Measurements from ENCODE around the gene SLC16A4. TPM values are rescaled to one million over a fixed set of nuclear protein-coding genes. Genes with fewer than 3 reads are reported as not detected.

Gene SLC16A4
- total and polyA plus RNA-seq, 2 donors (not counting 1 experiment from before 2014, with no cell fraction given) = 0.39 to 2.6 TPM

- no peaks in the 10 kb centered on the region for H3K27me3 ChIP-seq (replicated peaks in 1 of 4; ENCODE audit: control extremely low read depth in 1 of 4, control insufficient read depth in 3 of 4, insufficient read depth in 4 of 4, low read length in 3 of 4)
- POLR2A ChIA-PET = no interaction called here
- H3K27ac ChIP-seq (ENCODE audit: low read length in 2 of 2) = no peak overlapping the region
- H2AFZ ChIP-seq (ENCODE audit: insufficient read depth, low read depth, low read length, poor library complexity, severe bottlenecking) = no peak overlapping the region
- no CpG with 5 or more reads among the region's 2 CpGs for WGBS (ENCODE audit: insufficient coverage)
- no peaks in the 10 kb centered on the region for H3K79me2 ChIP-seq (ENCODE audit: control insufficient read depth, insufficient read depth, low read length)
- no peaks in the 10 kb centered on the region for H4K20me1 ChIP-seq (ENCODE audit: control insufficient read depth, insufficient read depth, low read length, poor library complexity, severe bottlenecking)
- no peaks in the 10 kb centered on the region for H3K9me3 ChIP-seq (ENCODE audit: control extremely low read depth in 1 of 3, control insufficient read depth in 2 of 3, insufficient read depth in 1 of 3, low read length in 2 of 3)
- DNase-seq (no peak), ATAC-seq (ENCODE audit: low read depth) (no peak)
- no peaks in the 10 kb centered on the region for H3K27me3 Mint-ChIP-seq
- H3K27ac Mint-ChIP-seq = no peak overlapping the region
- no peak for TF ChIP-seq CTCF (IDR thresholded peaks at IDR 0.05)
- TF ChIP-seq EZH2 (IDR thresholded peaks at IDR 0.05; ENCODE audit: borderline replicate concordance, insufficient read depth, low read depth, low read length, poor library complexity, severe bottlenecking) = no peak
- intact Hi-C loops (cut with micrococcal nuclease) = no loop called here
- no peaks in the 10 kb centered on the region for H3K4me1 Mint-ChIP-seq
- no peak overlapping the region for H3K4me3 Mint-ChIP-seq
- no peak overlapping the region for H3K4me3 ChIP-seq (ENCODE audit: control extremely low read depth in 1 of 5, extremely low read depth in 1 of 5, insufficient read depth in 1 of 5, low read depth in 2 of 5, low read length in 4 of 5)
- CTCF ChIA-PET = interaction anchor here (0.7 to 19.5 kb wide), 5 partner anchors 96 to 120 kb away, joined by 3 to 838 read pairs (median 6); partner anchors contain the start of gene KCNC4
- H3K36me3 ChIP-seq (replicated peaks in 1 of 2; ENCODE audit: control extremely low read depth in 1 of 2, control insufficient read depth in 1 of 2, extremely low read depth in 1 of 2, insufficient read depth in 2 of 2, low read length in 1 of 2) = no peaks in the 10 kb centered on the region
- H3K9me3 Mint-ChIP-seq (ENCODE audit: insufficient read depth) = no peaks in the 10 kb centered on the region
- no peak overlapping the region for H3K4me2 ChIP-seq (replicated peaks; ENCODE audit: low read depth, low read length, poor library complexity, severe bottlenecking)
- no peak overlapping the region for H3K9ac ChIP-seq (ENCODE audit: low read length)
- H3K4me1 ChIP-seq (ENCODE audit: control insufficient read depth in 2 of 2, insufficient read depth in 2 of 2, low read length in 2 of 2) = peaks cover 0 to 4% of the 10 kb centered on the region in 2 donors
Observed at GRCh38 chr1:110316735-110317134, 74.1 kb downstream of the SLC16A4 start.

Other genes with a start within 250 kb of the SLC16A4 start
- gene SLC6A17, start 240.5 kb downstream of the SLC16A4 start, total RNA-seq = not detected in 2 replicates
- gene SLC6A17, start 240.5 kb downstream of the SLC16A4 start, polyA plus RNA-seq = not detected in 2 replicates
- gene KCNC4, start 180.7 kb downstream of the SLC16A4 start, total RNA-seq = 24.1 and 24.3 TPM in 2 replicates
- 2.5 and 3.2 TPM in 2 replicates for gene KCNC4, start 180.7 kb downstream of the SLC16A4 start, polyA plus RNA-seq
- gene RBM15, start 51.6 kb downstream of the SLC16A4 start, total RNA-seq = 97.7 and 102 TPM in 2 replicates
- 23.7 and 29.4 TPM in 2 replicates for gene RBM15, start 51.6 kb downstream of the SLC16A4 start, polyA plus RNA-seq
- 145 and 151 TPM in 2 replicates for gene LAMTOR5, start 16.7 kb upstream of the SLC16A4 start, total RNA-seq
- 253 and 281 TPM in 2 replicates for gene LAMTOR5, start 16.7 kb upstream of the SLC16A4 start, polyA plus RNA-seq
- not detected in 2 replicates for gene PROK1, start 60.1 kb upstream of the SLC16A4 start, total RNA-seq
- gene PROK1, start 60.1 kb upstream of the SLC16A4 start, polyA plus RNA-seq = 0.25 TPM in 1 of 2 replicates, not detected in the other
- gene KCNA10, start 128.1 kb upstream of the SLC16A4 start, total RNA-seq = not detected in 2 replicates
- gene KCNA10, start 128.1 kb upstream of the SLC16A4 start, polyA plus RNA-seq = not detected in 2 replicates
- gene KCNA2, start 215.3 kb upstream of the SLC16A4 start, total RNA-seq = 0.29 and 0.59 TPM in 2 replicates
- gene KCNA2, start 215.3 kb upstream of the SLC16A4 start, polyA plus RNA-seq = 0.35 and 0.39 TPM in 2 replicates